SHP77 treated with DMSO at 0.1 percent for 48 hours (cell line): ENCODE data around the gene SMCO2.
"Not testable (repeated sequence)": the region's sequence is repeated elsewhere in the genome, so short reads cannot be mapped to it uniquely, and the experiment has no call there.

Experiments used
- DNase-seq: peaks from one replicate; lab custom pipeline; 2025; lab: John Stamatoyannopoulos, UW

SMCO2 gene

GRCh38 chr12:27528788-27529187 is 82.3 kb downstream of the SMCO2 start:
- no peak for DNase-seq

- no peak for DNase-seq
Observed at GRCh38 chr12:27530157-27530922, 83.8 kb downstream of the SMCO2 start.

- DNase-seq: no peak
Observed at GRCh38 chr12:27531896-27532295, 85.4 kb downstream of the SMCO2 start.

GRCh38 chr12:27534060-27534764 is 87.7 kb downstream of the SMCO2 start:
- DNase-seq: no peak

- no peak for DNase-seq
Observed at GRCh38 chr12:27534765-27535161, 88.2 kb downstream of the SMCO2 start.

- DNase-seq: no peak
Observed at GRCh38 chr12:27535318-27535717, 88.8 kb downstream of the SMCO2 start.

GRCh38 chr12:27537855-27538675 is 91.5 kb downstream of the SMCO2 start:
- no peak for DNase-seq

- no peak for DNase-seq
Observed at GRCh38 chr12:27539191-27539631, 92.7 kb downstream of the SMCO2 start.

- no peak for DNase-seq
Observed at GRCh38 chr12:27541031-27541719, 94.6 kb downstream of the SMCO2 start.

GRCh38 chr12:27542628-27543027 is 96.1 kb downstream of the SMCO2 start:
- DNase-seq: no peak

- not testable (repeated sequence) for DNase-seq
Observed at GRCh38 chr12:27544858-27545257, 98.3 kb downstream of the SMCO2 start.

- DNase-seq: no peak
Observed at GRCh38 chr12:27545665-27546064, 99.1 kb downstream of the SMCO2 start.

GRCh38 chr12:27547592-27547991 is 101.1 kb downstream of the SMCO2 start:
- no peak for DNase-seq

- DNase-seq: no peak
Observed at GRCh38 chr12:27548301-27549199, 102.0 kb downstream of the SMCO2 start.

- DNase-seq: no peak
Observed at GRCh38 chr12:27549236-27549800, 102.8 kb downstream of the SMCO2 start.

- peak; percentile 72 for DNase-seq
Observed at GRCh38 chr12:27549801-27550652, 103.5 kb downstream of the SMCO2 start.

- no peak for DNase-seq
Observed at GRCh38 chr12:27550653-27550975, 104.1 kb downstream of the SMCO2 start.

- no peak for DNase-seq
Observed at GRCh38 chr12:27551172-27551840, 104.8 kb downstream of the SMCO2 start.
